Measurements from ENCODE around the gene PLPP4. TPM values are rescaled to one million over a fixed set of nuclear protein-coding genes. Genes with fewer than 3 reads are reported as not detected.

The PLPP4 gene
- total RNA-seq, 1 experiment from 2014 or later = not detected

GRCh38 chr10:120453319-120453718 is 3.7 kb upstream of the PLPP4 start:
- CTCF ChIA-PET = no interaction called here
- POLR2A ChIA-PET (ENCODE audit: low non-redundant PET) = no interaction called here
- BruUV-seq (replicated peaks) = no TSS peak

GRCh38 chr10:120453886-120454285 is 3.1 kb upstream of the PLPP4 start:
- H3K36me3 ChIP-seq (ENCODE audit: insufficient read depth, low read length, poor library complexity, severe bottlenecking) = no peaks in the 10 kb centered on the region
- peaks cover 4% of the 10 kb centered on the region for H3K4me1 ChIP-seq (ENCODE audit: insufficient read depth, low read length, poor library complexity, severe bottlenecking)
- no peaks in the 10 kb centered on the region for H3K9me3 ChIP-seq (ENCODE audit: low read depth, low read length, poor library complexity, severe bottlenecking)
- no peak for DNase-seq (ENCODE audit: low spot score)
- H3K27me3 ChIP-seq (replicated peaks; ENCODE audit: insufficient read depth, low read depth, low read length, poor library complexity) = peaks cover 35% of the 10 kb centered on the region
- H3K4me3 ChIP-seq (ENCODE audit: low read depth, low read length, poor library complexity, severe bottlenecking) = no peak overlapping the region
- BruUV-seq (replicated peaks) = no TSS peak
- TF ChIP-seq, protein P1, sequence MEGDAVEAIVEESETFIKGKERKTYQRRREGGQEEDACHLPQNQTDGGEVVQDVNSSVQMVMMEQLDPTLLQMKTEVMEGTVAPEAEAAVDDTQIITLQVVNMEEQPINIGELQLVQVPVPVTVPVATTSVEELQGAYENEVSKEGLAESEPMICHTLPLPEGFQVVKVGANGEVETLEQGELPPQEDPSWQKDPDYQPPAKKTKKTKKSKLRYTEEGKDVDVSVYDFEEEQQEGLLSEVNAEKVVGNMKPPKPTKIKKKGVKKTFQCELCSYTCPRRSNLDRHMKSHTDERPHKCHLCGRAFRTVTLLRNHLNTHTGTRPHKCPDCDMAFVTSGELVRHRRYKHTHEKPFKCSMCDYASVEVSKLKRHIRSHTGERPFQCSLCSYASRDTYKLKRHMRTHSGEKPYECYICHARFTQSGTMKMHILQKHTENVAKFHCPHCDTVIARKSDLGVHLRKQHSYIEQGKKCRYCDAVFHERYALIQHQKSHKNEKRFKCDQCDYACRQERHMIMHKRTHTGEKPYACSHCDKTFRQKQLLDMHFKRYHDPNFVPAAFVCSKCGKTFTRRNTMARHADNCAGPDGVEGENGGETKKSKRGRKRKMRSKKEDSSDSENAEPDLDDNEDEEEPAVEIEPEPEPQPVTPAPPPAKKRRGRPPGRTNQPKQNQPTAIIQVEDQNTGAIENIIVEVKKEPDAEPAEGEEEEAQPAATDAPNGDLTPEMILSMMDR (conservative IDR thresholded peaks at IDR 0.05; ENCODE audit: low read depth, low read length) = no peak
- TF ChIP-seq EZH2 (IDR thresholded peaks at IDR 0.05; ENCODE audit: borderline replicate concordance, low read depth, low read length, poor library complexity, severe bottlenecking) = no peak
- POLR2A ChIA-PET (ENCODE audit: low non-redundant PET) = no interaction called here
- intact Hi-C loops (cut with micrococcal nuclease; ENCODE audit: unreplicated experiment) = no loop called here
- CTCF ChIA-PET = no interaction called here
- no peak overlapping the region for H3K27ac ChIP-seq (ENCODE audit: low read depth, low read length, poor library complexity, severe bottlenecking)

More at GRCh38 chr10:120453319-120453718, 3.7 kb upstream of the PLPP4 start:
- Histone ChIP-seq H3K36me3 (ENCODE audit: insufficient read depth, low read length, poor library complexity, severe bottlenecking) (no peaks in the 10 kb centered on the region), H3K4me3 (ENCODE audit: low read depth, low read length, poor library complexity, severe bottlenecking) (no peak overlapping the region), H3K4me1 (ENCODE audit: insufficient read depth, low read length, poor library complexity, severe bottlenecking) (peaks cover 4% of the 10 kb centered on the region), H3K9me3 (ENCODE audit: low read depth, low read length, poor library complexity, severe bottlenecking) (no peaks in the 10 kb centered on the region), H3K27ac (ENCODE audit: low read depth, low read length, poor library complexity, severe bottlenecking) (no peak overlapping the region), H3K27me3 (replicated peaks; ENCODE audit: insufficient read depth, low read depth, low read length, poor library complexity) (peaks cover 30% of the 10 kb centered on the region)
- TF ChIP-seq, protein P1 (conservative IDR thresholded peaks at IDR 0.05; ENCODE audit: low read depth, low read length) = no peak
- no peak for TF ChIP-seq EZH2 (IDR thresholded peaks at IDR 0.05; ENCODE audit: borderline replicate concordance, low read depth, low read length, poor library complexity, severe bottlenecking)
- intact Hi-C loops (cut with micrococcal nuclease; ENCODE audit: unreplicated experiment) = no loop called here
- no peak for DNase-seq (ENCODE audit: low spot score)

GRCh38 chr10:120455004-120455403 is 2.0 kb upstream of the PLPP4 start:
- no TSS peak for BruUV-seq (replicated peaks)
- Histone ChIP-seq H3K36me3 (ENCODE audit: insufficient read depth, low read length, poor library complexity, severe bottlenecking) (no peaks in the 10 kb centered on the region), H3K9me3 (ENCODE audit: low read depth, low read length, poor library complexity, severe bottlenecking) (no peaks in the 10 kb centered on the region), H3K27me3 (replicated peaks; ENCODE audit: insufficient read depth, low read depth, low read length, poor library complexity) (peaks cover 46% of the 10 kb centered on the region), H3K4me1 (ENCODE audit: insufficient read depth, low read length, poor library complexity, severe bottlenecking) (peaks cover 4% of the 10 kb centered on the region), H3K27ac (ENCODE audit: low read depth, low read length, poor library complexity, severe bottlenecking) (no peak overlapping the region), H3K4me3 (ENCODE audit: low read depth, low read length, poor library complexity, severe bottlenecking) (no peak overlapping the region)
- DNase-seq (ENCODE audit: low spot score) = no peak
- ChIA-PET POLR2A (ENCODE audit: low non-redundant PET) (no interaction called here), CTCF (no interaction called here)
- TF ChIP-seq, protein P1 (conservative IDR thresholded peaks at IDR 0.05; ENCODE audit: low read depth, low read length) = no peak
- no peak for TF ChIP-seq EZH2 (IDR thresholded peaks at IDR 0.05; ENCODE audit: borderline replicate concordance, low read depth, low read length, poor library complexity, severe bottlenecking)
- intact Hi-C loops (cut with micrococcal nuclease; ENCODE audit: unreplicated experiment) = no loop called here
